Nephron (organoid): Measurements from ENCODE around the gene EFNB3.
A peak's percentile ranks its signal among the peaks of the same experiment; 100 is the strongest.

Experiments
- H3K27ac Mint-ChIP-seq, 3 experiments: 2 replicates each; pipeline ENCODE4 v1.8.0; 2020; ENCODE audit warnings: mixed read lengths in 3 of 3, mild to moderate bottlenecking in 2 of 3, moderate library complexity in 1 of 3
- H3K27me3 Mint-ChIP-seq: 2 replicates; pipeline ENCODE4 v1.8.0; 2021; ENCODE audit warnings: low read depth, mild to moderate bottlenecking, moderate library complexity, mixed read lengths
- H3K36me3 Mint-ChIP-seq: 2 replicates; pipeline ENCODE4 v1.8.0; 2020; ENCODE audit warnings: low read depth, mixed read lengths
- H3K4me1 Mint-ChIP-seq: 2 replicates; pipeline ENCODE4 v1.8.0; 2020; ENCODE audit warnings: mixed read lengths
- H3K4me3 Mint-ChIP-seq, 3 experiments: 2 replicates each; pipeline ENCODE4 v1.8.0; 2020; ENCODE audit warnings: mild to moderate bottlenecking in 3 of 3, mixed read lengths in 3 of 3, moderate library complexity in 2 of 3
- H3K9me3 Mint-ChIP-seq: 2 replicates; pipeline ENCODE4 v1.8.0; 2020; ENCODE audit warnings: mixed read lengths
- TF ChIP-seq, protein P1 (sequence below), 3 experiments: fragments of 200-600 bp; sonication (generic); IDR thresholded peaks; one replicate each; pipeline ENCODE4 v1.5.0; 2021; ENCODE audit warnings: antibody characterized with exemption in 3 of 3; ENCODE audit not compliant: unreplicated experiment in 3 of 3

Gene EFNB3

GRCh38 chr17:7695586-7695985 is 9.4 kb upstream of the EFNB3 start:
- TF ChIP-seq, protein P1, sequence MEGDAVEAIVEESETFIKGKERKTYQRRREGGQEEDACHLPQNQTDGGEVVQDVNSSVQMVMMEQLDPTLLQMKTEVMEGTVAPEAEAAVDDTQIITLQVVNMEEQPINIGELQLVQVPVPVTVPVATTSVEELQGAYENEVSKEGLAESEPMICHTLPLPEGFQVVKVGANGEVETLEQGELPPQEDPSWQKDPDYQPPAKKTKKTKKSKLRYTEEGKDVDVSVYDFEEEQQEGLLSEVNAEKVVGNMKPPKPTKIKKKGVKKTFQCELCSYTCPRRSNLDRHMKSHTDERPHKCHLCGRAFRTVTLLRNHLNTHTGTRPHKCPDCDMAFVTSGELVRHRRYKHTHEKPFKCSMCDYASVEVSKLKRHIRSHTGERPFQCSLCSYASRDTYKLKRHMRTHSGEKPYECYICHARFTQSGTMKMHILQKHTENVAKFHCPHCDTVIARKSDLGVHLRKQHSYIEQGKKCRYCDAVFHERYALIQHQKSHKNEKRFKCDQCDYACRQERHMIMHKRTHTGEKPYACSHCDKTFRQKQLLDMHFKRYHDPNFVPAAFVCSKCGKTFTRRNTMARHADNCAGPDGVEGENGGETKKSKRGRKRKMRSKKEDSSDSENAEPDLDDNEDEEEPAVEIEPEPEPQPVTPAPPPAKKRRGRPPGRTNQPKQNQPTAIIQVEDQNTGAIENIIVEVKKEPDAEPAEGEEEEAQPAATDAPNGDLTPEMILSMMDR (IDR thresholded peaks at IDR 0.05; ENCODE audit: unreplicated experiment in 3 of 3), result no peak
- peaks cover 2% of the 10 kb centered on the region for H3K27me3 Mint-ChIP-seq
- no peak overlapping the region for H3K27ac Mint-ChIP-seq
- H3K9me3 Mint-ChIP-seq, result no peaks in the 10 kb centered on the region
- H3K4me1 Mint-ChIP-seq, result no peaks in the 10 kb centered on the region
- H3K4me3 Mint-ChIP-seq, result peak overlapping the region in 1 of 3 experiments; percentile 18
- peaks cover 34% of the 10 kb centered on the region for H3K36me3 Mint-ChIP-seq

- no peaks in the 10 kb centered on the region for H3K4me1 Mint-ChIP-seq
- H3K27ac Mint-ChIP-seq, result no peak overlapping the region
- H3K4me3 Mint-ChIP-seq, result no peak overlapping the region
- peaks cover 34% of the 10 kb centered on the region for H3K36me3 Mint-ChIP-seq
- H3K9me3 Mint-ChIP-seq, result no peaks in the 10 kb centered on the region
- TF ChIP-seq, protein P1 (IDR thresholded peaks at IDR 0.05; ENCODE audit: unreplicated experiment in 3 of 3), result no peak
- peaks cover 6% of the 10 kb centered on the region for H3K27me3 Mint-ChIP-seq
Measured at GRCh38 chr17:7697828-7698588, 7.0 kb upstream of the EFNB3 start.

DNA sequence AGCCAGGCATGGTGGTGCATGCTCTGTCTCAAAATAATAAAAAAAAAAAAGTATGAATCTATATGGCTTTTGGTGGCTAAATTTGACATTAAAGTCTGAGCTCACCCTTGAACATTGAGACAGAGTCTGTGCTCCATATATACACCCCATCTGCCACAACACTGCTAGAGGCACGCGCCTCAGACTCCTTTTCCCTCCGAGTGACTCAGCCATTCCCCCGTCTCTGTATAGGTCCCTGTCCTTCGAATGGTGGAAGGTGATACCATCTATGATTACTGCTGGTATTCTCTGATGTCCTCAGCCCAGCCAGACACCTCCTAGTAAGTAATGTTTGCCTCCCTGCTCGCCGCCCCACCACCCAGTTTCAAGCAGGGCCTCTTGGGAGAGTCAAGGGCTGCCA is 4.5 kb upstream of the EFNB3 start:
- Mint-ChIP-seq H3K27ac (no peak overlapping the region), H3K36me3 (peaks cover 28% of the 10 kb centered on the region), H3K9me3 (no peaks in the 10 kb centered on the region), H3K27me3 (peaks cover 15% of the 10 kb centered on the region), H3K4me1 (peaks cover 15% of the 10 kb centered on the region), H3K4me3 (no peak overlapping the region)
- TF ChIP-seq, protein P1 (IDR thresholded peaks at IDR 0.05; ENCODE audit: unreplicated experiment in 3 of 3), result no peak

GRCh38 chr17:7701681-7702080 is 3.3 kb upstream of the EFNB3 start:
- Mint-ChIP-seq H3K36me3 (peaks cover 18% of the 10 kb centered on the region), H3K27ac (no peak overlapping the region), H3K9me3 (no peaks in the 10 kb centered on the region), H3K4me1 (peaks cover 26% of the 10 kb centered on the region), H3K27me3 (peaks cover 22% of the 10 kb centered on the region), H3K4me3 (no peak overlapping the region)
- TF ChIP-seq, protein P1 (IDR thresholded peaks at IDR 0.05; ENCODE audit: unreplicated experiment in 3 of 3), result no peak

GRCh38 chr17:7702776-7703175 is 2.2 kb upstream of the EFNB3 start:
- peaks cover 27% of the 10 kb centered on the region for H3K4me1 Mint-ChIP-seq
- peaks cover 27% of the 10 kb centered on the region for H3K27me3 Mint-ChIP-seq
- TF ChIP-seq, protein P1 (IDR thresholded peaks at IDR 0.05; ENCODE audit: unreplicated experiment in 3 of 3), result no peak
- H3K27ac Mint-ChIP-seq, result no peak overlapping the region
- no peaks in the 10 kb centered on the region for H3K9me3 Mint-ChIP-seq
- no peak overlapping the region for H3K4me3 Mint-ChIP-seq
- H3K36me3 Mint-ChIP-seq, result peaks cover 15% of the 10 kb centered on the region
